ENCODE data around the gene PLEKHH3.
A peak's percentile ranks its signal among the peaks of the same experiment; 100 is the strongest.

Gene PLEKHH3

DNA sequence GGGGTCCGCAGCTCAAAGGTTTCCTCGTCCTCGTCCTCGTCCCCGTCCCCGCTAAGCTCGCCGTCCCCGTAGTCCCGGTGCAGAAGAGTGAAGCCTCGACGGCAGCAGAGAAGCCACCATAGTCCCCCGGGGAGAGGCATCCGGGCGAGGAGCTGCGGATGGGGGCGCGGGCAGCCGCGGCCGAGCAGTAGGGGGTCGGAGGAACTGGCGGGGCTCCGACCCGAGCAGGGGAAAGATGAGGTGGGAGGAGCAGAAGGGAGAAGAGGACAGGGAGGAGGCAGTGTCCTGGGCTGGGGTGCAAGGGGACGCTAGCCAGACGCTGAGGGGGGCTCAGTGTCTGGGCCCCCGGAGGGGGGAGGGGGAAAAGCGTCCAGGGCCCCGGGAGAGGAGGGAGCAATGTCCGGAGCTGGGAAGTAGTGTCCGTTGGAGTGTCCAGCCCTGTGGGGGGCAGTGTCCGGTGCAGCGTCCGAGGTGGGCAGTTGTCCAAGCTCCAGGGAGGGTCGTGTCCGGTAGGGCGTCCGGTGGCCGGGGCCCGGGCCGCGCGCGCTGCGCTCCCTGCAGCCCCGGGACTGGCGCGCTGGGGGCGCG is at the start of gene PLEKHH3:
TSS of gene PLEKHH3 (minus strand) at position 571 of the 588 bp plus-strand sequence. CDS start at position 140, 431 bp downstream.
- H3K36me3 ChIP-seq: peaks cover 18 to 21% (median 20%) of the 10 kb centered on the region in 3 donors
- H3K27ac ChIP-seq: peak within 1 kb of the TSS; percentile 88 to 97
- H3K4me3 ChIP-seq: peak within 1 kb of the TSS; percentile 70 to 100
- H3K27me3 ChIP-seq: no peaks in the 10 kb centered on the region
- H3K9me3 ChIP-seq: no peaks in the 10 kb centered on the region
- no peak for DNase-seq
- intact Hi-C loops (cut with DNase I; ENCODE audit: low total_unique reads): no loop called here
- peak; percentile 9 to 12 for TF ChIP-seq CTCF (IDR thresholded peaks at IDR 0.05)
- peaks cover 3 to 81% (median 64%) of the 10 kb centered on the region in 4 donors for H3K4me1 ChIP-seq

GRCh38 chr17:42725143-42725542 is 48.3 kb upstream of the PLEKHH3 start:
- H3K27me3 ChIP-seq: no peaks in the 10 kb centered on the region
- H3K36me3 ChIP-seq: peaks cover 90 to 98% (median 93%) of the 10 kb centered on the region in 3 donors
- H3K4me1 ChIP-seq: no peaks in the 10 kb centered on the region
- intact Hi-C loops (cut with DNase I; ENCODE audit: low total_unique reads): no loop called here
- no peak overlapping the region for H3K27ac ChIP-seq
- no peak overlapping the region for H3K4me3 ChIP-seq
- no peak for TF ChIP-seq CTCF (IDR thresholded peaks at IDR 0.05)
- no peak for DNase-seq
- H3K9me3 ChIP-seq: no peaks in the 10 kb centered on the region

DNA sequence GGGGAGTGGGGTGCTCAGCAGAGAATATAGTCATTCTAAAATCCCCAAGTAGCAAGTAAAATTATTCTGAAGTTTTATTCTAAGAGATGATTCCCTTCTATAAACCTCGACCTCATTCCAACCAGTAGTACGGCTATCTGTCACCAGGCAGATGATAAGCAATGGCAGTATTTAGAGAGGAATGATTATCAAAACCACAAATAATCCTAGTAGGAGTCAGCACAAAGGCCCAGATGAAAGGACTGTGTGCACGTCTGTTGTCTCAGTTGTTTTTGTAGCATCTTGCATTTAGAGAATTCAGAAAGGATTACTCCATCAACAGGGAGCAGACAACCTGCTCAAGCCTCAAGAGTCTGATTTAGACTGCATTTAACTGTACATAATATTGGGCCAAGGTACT is 46.8 kb upstream of the PLEKHH3 start:
- no peak for DNase-seq
- no peaks in the 10 kb centered on the region for H3K27me3 ChIP-seq
- H3K4me3 ChIP-seq: no peak overlapping the region
- no peak for TF ChIP-seq CTCF (IDR thresholded peaks at IDR 0.05)
- H3K9me3 ChIP-seq: no peaks in the 10 kb centered on the region
- peaks cover 91 to 98% (median 93%) of the 10 kb centered on the region in 3 donors for H3K36me3 ChIP-seq
- H3K4me1 ChIP-seq: no peaks in the 10 kb centered on the region
- intact Hi-C loops (cut with DNase I; ENCODE audit: low total_unique reads): loop anchor here (5.0 kb wide), 1 partner anchor 99 kb away; the partner anchor contains the start of gene BECN1
- no peak overlapping the region for H3K27ac ChIP-seq

DNA sequence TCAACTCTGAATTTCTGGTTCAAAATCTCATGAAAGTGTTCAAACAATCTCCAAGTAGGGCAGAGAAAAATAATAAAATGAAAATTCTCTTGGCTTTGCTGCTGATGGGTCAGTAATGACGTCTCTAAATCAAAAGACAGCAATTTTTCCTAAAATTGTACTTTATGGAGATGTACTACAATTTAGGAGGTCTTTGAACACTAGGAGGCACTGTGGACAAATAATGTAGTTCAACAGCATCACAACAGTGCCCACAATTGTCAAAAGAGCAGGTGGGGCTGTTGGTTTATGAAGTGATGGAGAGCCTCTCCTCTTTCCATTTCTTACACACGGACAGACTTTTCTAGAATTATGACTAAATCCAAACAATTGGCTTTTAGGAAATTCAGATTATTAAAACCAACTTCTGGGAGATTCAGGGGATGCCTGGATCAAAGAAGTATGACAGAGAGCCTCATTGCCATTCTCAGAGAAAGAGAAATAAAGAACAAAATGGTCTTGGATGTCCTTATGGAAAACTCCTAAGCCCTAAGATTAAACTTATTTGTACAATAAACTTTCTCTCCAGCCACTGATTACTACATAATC is 44.3 kb upstream of the PLEKHH3 start:
- H3K4me1 ChIP-seq: no peaks in the 10 kb centered on the region
- intact Hi-C loops (cut with DNase I; ENCODE audit: low total_unique reads): loop anchor here (5.0 kb wide), 1 partner anchor 101 kb away; the partner anchor contains the start of gene BECN1
- no peak overlapping the region for H3K27ac ChIP-seq
- peaks cover 84 to 98% (median 95%) of the 10 kb centered on the region in 3 donors for H3K36me3 ChIP-seq
- no peak overlapping the region for H3K4me3 ChIP-seq
- no peaks in the 10 kb centered on the region for H3K9me3 ChIP-seq
- DNase-seq: no peak
- TF ChIP-seq CTCF (IDR thresholded peaks at IDR 0.05): peak; percentile 57 to 68
- H3K27me3 ChIP-seq: no peaks in the 10 kb centered on the region

GRCh38 chr17:42709561-42709960 is 32.8 kb upstream of the PLEKHH3 start:
- no peak for TF ChIP-seq CTCF (IDR thresholded peaks at IDR 0.05)
- Histone ChIP-seq H3K27ac (no peak overlapping the region), H3K4me1 (no peaks in the 10 kb centered on the region), H3K27me3 (no peaks in the 10 kb centered on the region), H3K9me3 (no peaks in the 10 kb centered on the region), H3K36me3 (peaks cover 97 to 100% (median 98%) of the 10 kb centered on the region in 3 donors), H3K4me3 (no peak overlapping the region)
- no peak for DNase-seq
- intact Hi-C loops (cut with DNase I; ENCODE audit: low total_unique reads): no loop called here
